Endothelial cell of umbilical vein (primary cell): ENCODE results near the gene UBE2E3. TPM values are rescaled to one million over a fixed set of nuclear protein-coding genes. Genes with fewer than 3 reads are reported as not detected.

Experiments used
- BruUV-seq: library from RNA; stranded (reverse); fragments of 400-500 nt; replicated peaks from 2 replicates; lab custom pipeline; 2021; lab: Mats Ljungman, UMichigan
- CTCF ChIA-PET: fragments of 300-600, 350-600 bp; sonication (Branson Sonifier 250); formaldehyde crosslinking; loops from one replicate; lab custom pipeline; 2021; ENCODE audit warnings: antibody characterized with exemption, inconsistent platforms; lab: Charles Lee
- POLR2A ChIA-PET: fragments of 300-600, 350-600 bp; sonication (Branson Sonifier 250); formaldehyde crosslinking; loops from one replicate; lab custom pipeline; 2021; ENCODE audit warnings: antibody characterized with exemption, inconsistent platforms; lab: Charles Lee
- DNase-seq: peaks from one replicate; pipeline ENCODE4 v3.0.0-alpha.2; 2011; ENCODE audit warnings: low read depth, low spot score
- FAIRE-seq: peaks from 2 replicates; lab custom pipeline; 2011; peaks lifted over from hg19 to GRCh38; lab: Jason Lieb, UNC
- H2AFZ ChIP-seq: 2 replicates; pipeline ENCODE4 v1.6.0; 2012; ENCODE audit warnings: low read depth, low read length, control low read depth, inconsistent platforms
- H3K27ac ChIP-seq: 2 replicates; pipeline ENCODE4 v1.5.1; 2011; ENCODE audit warnings: low read depth, mild to moderate bottlenecking, control low read depth, low read length, moderate library complexity; ENCODE audit not compliant: insufficient read depth
- H3K27me3 ChIP-seq, 2 experiments: 2 replicates each; pipeline versions ENCODE4 v1.6.0 to v1.6.1; 2011; ENCODE audit warnings: low read length in 2 of 2, mixed read lengths in 1 of 2; ENCODE audit not compliant: control insufficient read depth in 2 of 2, insufficient read depth in 2 of 2
- H3K36me3 ChIP-seq, 2 experiments: 2 replicates in 1 of 2; 3 replicates in 1 of 2; pipeline ENCODE4 v1.5.1; 2011; ENCODE audit warnings: low read length in 2 of 2, mild to moderate bottlenecking in 1 of 2, moderate library complexity in 1 of 2; ENCODE audit not compliant: control insufficient read depth in 2 of 2, insufficient read depth in 2 of 2; ENCODE audit errors: extremely low read depth in 1 of 2
- H3K4me1 ChIP-seq: 3 replicates; pipeline ENCODE4 v1.5.1; 2011; ENCODE audit warnings: mild to moderate bottlenecking, low read length; ENCODE audit not compliant: control insufficient read depth, insufficient read depth; ENCODE audit errors: extremely low read depth
- H3K4me2 ChIP-seq: 2 replicates; pipeline ENCODE4 v1.6.1; 2011; ENCODE audit warnings: low read length, control low read depth, mixed read lengths; ENCODE audit not compliant: insufficient read depth
- H3K4me3 ChIP-seq, 3 experiments: fragments of 200-600 bp in 1 of 3; sonication (generic), shearing (Covaris generic) in 1 of 3; replicated peaks in 1 of 3; 2 replicates each; pipeline ENCODE4 v1.5.1; 2011 to 2016; ENCODE audit warnings: control low read depth in 3 of 3, low read length in 3 of 3, mild to moderate bottlenecking in 2 of 3, inconsistent platforms in 1 of 3, low read depth in 1 of 3, moderate library complexity in 1 of 3; ENCODE audit not compliant: insufficient read depth in 1 of 3
- H3K79me2 ChIP-seq: 2 replicates; pipeline ENCODE4 v1.6.0; 2012; ENCODE audit warnings: low read length, inconsistent platforms; ENCODE audit not compliant: control insufficient read depth, insufficient read depth
- H3K9ac ChIP-seq: replicated peaks from 2 replicates; pipeline ENCODE3; 2011; ENCODE audit warnings: low read length, control low read depth; ENCODE audit not compliant: insufficient read depth; ENCODE audit errors: extremely low read depth
- H3K9me1 ChIP-seq: replicated peaks from 3 replicates; pipeline ENCODE4 v1.6.0; 2011; ENCODE audit warnings: mild to moderate bottlenecking, low read length; ENCODE audit not compliant: control insufficient read depth, insufficient read depth; ENCODE audit errors: extremely low read depth
- H3K9me3 ChIP-seq: replicated peaks from 2 replicates; pipeline ENCODE4 v1.5.1; 2012; ENCODE audit warnings: low read length, inconsistent platforms; ENCODE audit not compliant: control insufficient read depth, insufficient read depth
- H4K20me1 ChIP-seq: replicated peaks from 2 replicates; pipeline ENCODE3; 2011; ENCODE audit warnings: mild to moderate bottlenecking, low read length; ENCODE audit not compliant: control insufficient read depth, insufficient read depth; ENCODE audit errors: extremely low read depth
- FOS ChIP-seq: IDR thresholded peaks from 2 replicates; pipeline ENCODE4 v1.6.1; 2011; ENCODE audit warnings: mild to moderate bottlenecking, low read length, moderate library complexity, borderline replicate concordance; ENCODE audit not compliant: insufficient read depth
- GATA2 ChIP-seq: IDR thresholded peaks from 2 replicates; pipeline ENCODE4 v1.7.0; 2011; ENCODE audit warnings: low read depth, mild to moderate bottlenecking, moderate library complexity, mixed read lengths, low read length; ENCODE audit not compliant: insufficient read length, insufficient read depth
- MYC ChIP-seq: IDR thresholded peaks from one replicate; pipeline ENCODE4 v1.6.1; 2011; ENCODE audit warnings: mild to moderate bottlenecking, low read depth, low read length
- POLR2A ChIP-seq: IDR thresholded peaks from 2 replicates; pipeline ENCODE4 v1.6.1; 2012; ENCODE audit warnings: low read depth, mild to moderate bottlenecking, control low read depth, low read length
- POLR2AphosphoS5 ChIP-seq: IDR thresholded peaks from 2 replicates; pipeline ENCODE4 v1.6.1; 2012; ENCODE audit warnings: low read depth, mild to moderate bottlenecking, control low read depth, low read length, moderate library complexity; ENCODE audit not compliant: insufficient read depth
- dilution Hi-C: fragments of 300-500 bp; cut with MboI; formaldehyde crosslinking; loops from one replicate; pipeline ENCODE4 v1.15.0; 2019; ENCODE audit warnings: low sequenced_read_pairs; ENCODE audit not compliant: extremely low pct_ligation_motif_present
- intact Hi-C: fragments of 100-400 bp; cut with micrococcal nuclease; formaldehyde crosslinking; loops from one replicate; pipeline ENCODE4 v1.10.0; 2022
- polyA plus RNA-seq, 4 experiments: library from polyadenylated mRNA; depleted of rRNA in 3 of 4; stranded (reverse) in 3 of 4; unstranded in 1 of 4; fragments of >200 nt; gene quantifications; 2 replicates each; pipeline versions ENCODE4 v1.2.1 to v1.2.3, GENCODE V29; 2011 to 2012; ENCODE audit warnings: missing spikeins in 1 of 4
- total RNA-seq: library from RNA; stranded (reverse); gene quantifications from 2 replicates; pipeline ENCODE4 v1.2.3, GENCODE V29; 2021

The UBE2E3 gene
- total and polyA plus RNA-seq, 2 donors (not counting 3 experiments of a cell fraction or from before 2014, with no cell fraction given): 81.5 to 107 TPM

DNA sequence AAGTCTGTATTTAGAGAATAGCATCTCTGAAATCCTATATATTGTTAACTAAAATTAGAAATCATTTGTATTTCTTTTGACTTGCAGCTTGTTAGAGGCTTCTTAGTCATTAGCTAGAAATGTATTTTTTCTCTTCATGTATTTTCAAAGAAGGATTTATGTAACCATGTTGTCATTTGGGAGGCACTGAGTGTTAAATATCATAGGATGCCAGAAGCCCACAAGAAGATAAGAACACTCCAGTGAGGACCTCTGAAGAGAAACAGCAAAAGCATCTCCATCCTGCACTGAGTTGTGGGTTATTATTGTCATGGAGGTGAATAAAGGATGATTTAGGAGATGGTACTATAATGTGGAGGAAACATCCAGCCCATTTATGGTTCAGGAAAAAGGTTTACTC lies 93.5 kb downstream of the UBE2E3 start:
- ChIA-PET POLR2A (no interaction called here), CTCF (interaction anchor here (1.0 to 2.7 kb wide), 4 partner anchors 93 to 949 kb away, joined by 3 to 12 read pairs (median 8); partner anchors contain the start of gene UBE2E3)
- dilution Hi-C loops (no loop called here), intact Hi-C loops (loop anchor here (2.0 to 10.0 kb wide), 5 partner anchors 91 to 1058 kb away; partner anchors contain the start of gene ITPRID2)
- no peak overlapping the region for H3K4me2 ChIP-seq
- peaks cover 6% of the 10 kb centered on the region for H3K79me2 ChIP-seq
- peaks cover 2% of the 10 kb centered on the region for H4K20me1 ChIP-seq
- peaks cover 47% of the 10 kb centered on the region for H3K4me1 ChIP-seq
- H3K9ac ChIP-seq: no peak overlapping the region
- no peak for DNase-seq
- H3K27ac ChIP-seq: peak overlapping the region; percentile 40
- no peaks in the 10 kb centered on the region for H3K27me3 ChIP-seq
- H3K9me3 ChIP-seq: no peaks in the 10 kb centered on the region
- no peak for FAIRE-seq
- no peaks in the 10 kb centered on the region for H3K36me3 ChIP-seq
- H3K4me3 ChIP-seq: no peak overlapping the region
- no peak for TF ChIP-seq POLR2AphosphoS5
- no peak for TF ChIP-seq POLR2A
- TF ChIP-seq GATA2: no peak
- no peaks in the 10 kb centered on the region for H3K9me1 ChIP-seq
- no peak overlapping the region for H2AFZ ChIP-seq
- no TSS peak for BruUV-seq

DNA sequence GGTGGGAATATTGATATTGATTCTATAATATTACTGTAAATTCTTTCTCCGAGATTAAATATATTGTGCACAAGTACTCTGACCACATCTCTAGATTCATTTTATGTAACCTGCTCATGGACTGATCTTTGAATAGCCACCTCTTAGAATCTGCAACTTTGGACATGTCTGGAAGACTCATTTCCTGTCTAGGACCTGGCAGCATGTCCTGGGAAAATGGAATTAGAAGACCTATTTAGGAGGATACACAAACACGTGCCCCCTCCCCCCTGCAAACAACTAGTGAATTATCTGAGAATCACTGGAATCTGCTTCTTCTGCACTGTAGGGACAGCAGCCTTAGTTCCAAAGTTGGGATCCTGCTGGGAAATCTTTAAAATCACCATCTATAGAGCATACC lies 94.1 kb downstream of the UBE2E3 start:
- DNase-seq (peak; percentile 33), FAIRE-seq (no peak)
- Histone ChIP-seq H3K4me1 (peaks cover 47% of the 10 kb centered on the region), H2AFZ (no peak overlapping the region), H3K36me3 (no peaks in the 10 kb centered on the region), H3K27me3 (no peaks in the 10 kb centered on the region), H3K4me2 (no peak overlapping the region), H3K9me1 (no peaks in the 10 kb centered on the region), H3K79me2 (peaks cover 6% of the 10 kb centered on the region), H3K27ac (no peak overlapping the region), H3K4me3 (no peak overlapping the region), H3K9me3 (no peaks in the 10 kb centered on the region), H3K9ac (no peak overlapping the region), H4K20me1 (peaks cover 2% of the 10 kb centered on the region)
- POLR2A ChIA-PET: no interaction called here
- intact Hi-C loops: loop anchor here (5.0 to 10.0 kb wide), 4 partner anchors 552 to 1058 kb away; partner anchors contain the start of gene ITPRID2
- CTCF ChIA-PET: interaction anchor here (1.0 to 2.2 kb wide), 2 partner anchors 641 to 950 kb away, joined by 3 to 7 read pairs; no protein-coding TSS in a partner anchor
- BruUV-seq: no TSS peak
- TF ChIP-seq FOS: peak; percentile 10
- TF ChIP-seq MYC: no peak
- TF ChIP-seq GATA2: no peak
- dilution Hi-C loops: no loop called here
